GM23248 (cell line): ENCODE measurements around the gene LRMDA. TPM values are rescaled to one million over a fixed set of nuclear protein-coding genes. Genes with fewer than 3 reads are reported as not detected.

Source experiments
- DNase-seq: peaks from one replicate; pipeline ENCODE4 v3.0.0-alpha.2; 2015
- H2AFZ ChIP-seq: fragments of 200-600 bp; sonication (generic); 2 replicates; pipeline ENCODE4 v1.6.1; 2016; ENCODE audit warnings: antibody characterized with exemption
- H3F3A ChIP-seq: fragments of 200-600 bp; sonication (generic); 2 replicates; pipeline ENCODE4 v1.6.1; 2016; ENCODE audit warnings: mild to moderate bottlenecking, antibody characterized with exemption, mixed run types; ENCODE audit not compliant: insufficient read depth
- H3K27ac ChIP-seq: fragments of 200-600 bp; sonication (generic); 2 replicates; pipeline ENCODE4 v1.5.1; 2016; ENCODE audit warnings: mild to moderate bottlenecking
- H3K27me3 ChIP-seq: fragments of 200-600 bp; sonication (generic); replicated peaks from 2 replicates; pipeline ENCODE4 v1.6.1; 2016; ENCODE audit warnings: mild to moderate bottlenecking; ENCODE audit not compliant: insufficient read depth
- H3K36me3 ChIP-seq: fragments of 200-600 bp; sonication (generic); 2 replicates; pipeline ENCODE4 v1.6.1; 2016; ENCODE audit warnings: low read depth, mild to moderate bottlenecking
- H3K4me1 ChIP-seq: fragments of 200-600 bp; sonication (generic); 2 replicates; pipeline ENCODE4 v1.6.1; 2016; ENCODE audit warnings: mild to moderate bottlenecking; ENCODE audit not compliant: insufficient read depth
- H3K4me2 ChIP-seq: fragments of 200-600 bp; sonication (generic); one replicate; pipeline ENCODE4 v1.6.1; 2016; ENCODE audit warnings: mild to moderate bottlenecking; ENCODE audit not compliant: unreplicated experiment
- H3K4me3 ChIP-seq: fragments of 200-600 bp; sonication (generic); 2 replicates; pipeline ENCODE4 v1.5.1; 2016; ENCODE audit warnings: mild to moderate bottlenecking
- H3K79me2 ChIP-seq: fragments of 200-600 bp; sonication (generic); 2 replicates; pipeline ENCODE4 v1.6.1; 2016; ENCODE audit warnings: mild to moderate bottlenecking; ENCODE audit not compliant: insufficient read depth
- H3K9ac ChIP-seq: fragments of 200-600 bp; sonication (generic); 2 replicates; pipeline ENCODE4 v1.6.1; 2016; ENCODE audit warnings: mild to moderate bottlenecking
- H3K9me2 ChIP-seq: fragments of 200-600 bp; sonication (generic); 2 replicates; pipeline ENCODE4 v1.6.1; 2016; ENCODE audit warnings: mixed run types, mild to moderate bottlenecking, moderate library complexity; ENCODE audit not compliant: insufficient read depth
- H3K9me3 ChIP-seq: fragments of 200-600 bp; sonication (generic); one replicate; pipeline ENCODE4 v1.6.1; 2017; ENCODE audit warnings: low read depth
- H4K20me1 ChIP-seq: fragments of 200-600 bp; sonication (generic); 2 replicates; pipeline ENCODE4 v1.6.0; 2016; ENCODE audit not compliant: insufficient read depth
- EZH2 ChIP-seq: fragments of 200-600 bp; sonication (generic); IDR thresholded peaks from 2 replicates; pipeline ENCODE4 v1.6.1; 2018; ENCODE audit warnings: antibody characterized with exemption, mild to moderate bottlenecking; ENCODE audit not compliant: insufficient read depth, poor library complexity, severe bottlenecking
- EZH2phosphoT487 ChIP-seq: fragments of 200-600 bp; sonication (generic); IDR thresholded peaks from 2 replicates; pipeline ENCODE4 v1.6.1; 2018; ENCODE audit warnings: antibody characterized with exemption, moderate library complexity, mild to moderate bottlenecking, low read depth; ENCODE audit not compliant: insufficient read depth
- WGBS, 2 experiments: methylation state at CpG; one replicate each; pipeline ENCODE4 v1.1.6; 2015 to 2017; ENCODE audit warnings: low lambda C conversion rate in 2 of 2, low coverage in 1 of 2; ENCODE audit errors: missing lambda C conversion rate in 2 of 2; 5-methylcytosine and 5-hydroxymethylcytosine counted together
- in situ Hi-C: fragments of 300-500 bp; cut with MboI; formaldehyde crosslinking; loops from 2 replicates; pipeline ENCODE4 v1.15.0; 2020
- polyA plus RNA-seq: library from polyadenylated mRNA; unstranded; fragments of >200 nt; fragmentation: Nextera tagmentation; extraction: Ambion mirVana; gene quantifications from 2 replicates; pipeline ENCODE4 v1.2.1, GENCODE V29; 2016
- total RNA-seq: library from RNA; depleted of rRNA; stranded (reverse); fragments of >200 nt; shearing (Covaris generic); gene quantifications from 2 replicates; pipeline ENCODE4 v1.2.3, GENCODE V29; 2014

Gene LRMDA
- total and polyA plus RNA-seq, 2 experiments from 2014 or later = 2.6 TPM; not detected in 1

- in situ Hi-C loops = no loop called here
- H3K9ac ChIP-seq = no peak overlapping the region
- H3K4me2 ChIP-seq = no peak overlapping the region
- no peak for DNase-seq
- no peaks in the 10 kb centered on the region for H3K9me2 ChIP-seq
- no peak overlapping the region for H2AFZ ChIP-seq
- H3K36me3 ChIP-seq = no peaks in the 10 kb centered on the region
- WGBS, 2 experiments = 71 to 75% methylated on average over 3 of the region's 3 CpGs
- no peaks in the 10 kb centered on the region for H3K79me2 ChIP-seq
- H3K4me3 ChIP-seq = no peak overlapping the region
- H3F3A ChIP-seq = no peaks in the 10 kb centered on the region
- no peaks in the 10 kb centered on the region for H3K9me3 ChIP-seq
- TF ChIP-seq EZH2phosphoT487 (no peak), EZH2 (no peak)
- H3K27me3 ChIP-seq = peaks cover 19% of the 10 kb centered on the region
- H3K27ac ChIP-seq = no peak overlapping the region
- no peaks in the 10 kb centered on the region for H4K20me1 ChIP-seq
- no peaks in the 10 kb centered on the region for H3K4me1 ChIP-seq
These were observed 216.3 kb downstream of the LRMDA start for GRCh38 chr10:75647675-75648074.

GRCh38 chr10:75648351-75648750, 216.9 kb downstream of the LRMDA start:
- Histone ChIP-seq H3K27ac (no peak overlapping the region), H3K36me3 (no peaks in the 10 kb centered on the region), H3F3A (no peaks in the 10 kb centered on the region), H3K9me2 (no peaks in the 10 kb centered on the region), H3K4me2 (no peak overlapping the region), H4K20me1 (no peaks in the 10 kb centered on the region), H3K9me3 (no peaks in the 10 kb centered on the region), H3K4me3 (no peak overlapping the region), H3K79me2 (no peaks in the 10 kb centered on the region), H3K4me1 (no peaks in the 10 kb centered on the region), H3K27me3 (peaks cover 13% of the 10 kb centered on the region), H3K9ac (no peak overlapping the region), H2AFZ (no peak overlapping the region)
- no peak for DNase-seq
- in situ Hi-C loops = no loop called here
- TF ChIP-seq EZH2 (no peak), EZH2phosphoT487 (no peak)
- 61 to 66% methylated on average over 3 of the region's 3 CpGs for WGBS, 2 experiments

GRCh38 chr10:75648854-75649253, 217.4 kb downstream of the LRMDA start:
- Histone ChIP-seq H3K9me2 (no peaks in the 10 kb centered on the region), H3K36me3 (no peaks in the 10 kb centered on the region), H3K4me3 (no peak overlapping the region), H3K27me3 (peaks cover 9% of the 10 kb centered on the region), H3K4me2 (no peak overlapping the region), H2AFZ (no peak overlapping the region), H4K20me1 (no peaks in the 10 kb centered on the region), H3K9ac (no peak overlapping the region), H3K4me1 (peaks cover under 1% of the 10 kb centered on the region; the same call in 1 of the 2 replicates), H3K27ac (no peak overlapping the region), H3K79me2 (no peaks in the 10 kb centered on the region), H3K9me3 (no peaks in the 10 kb centered on the region), H3F3A (0 out of 2 replicates have a peak, but pooled peaks cover 2% of the 10 kb centered on the region)
- DNase-seq = no peak
- TF ChIP-seq EZH2phosphoT487 (no peak), EZH2 (no peak)
- in situ Hi-C loops = no loop called here
- 29 to 58% methylated on average over 2 of the region's 2 CpGs for WGBS, 2 experiments

GRCh38 chr10:75649466-75649865, 218.0 kb downstream of the LRMDA start:
- TF ChIP-seq EZH2phosphoT487 = no peak
- TF ChIP-seq EZH2 = no peak
- Histone ChIP-seq H4K20me1 (no peaks in the 10 kb centered on the region), H3K9me3 (no peaks in the 10 kb centered on the region), H3F3A (peaks cover 8% of the 10 kb centered on the region; the same call in 1 of the 2 replicates), H3K9me2 (no peaks in the 10 kb centered on the region), H3K79me2 (no peaks in the 10 kb centered on the region), H2AFZ (no peak overlapping the region), H3K4me1 (peaks cover 7% of the 10 kb centered on the region), H3K27me3 (peaks cover 3% of the 10 kb centered on the region), H3K9ac (no peak overlapping the region), H3K4me3 (no peak overlapping the region), H3K36me3 (no peaks in the 10 kb centered on the region), H3K4me2 (no peak overlapping the region), H3K27ac (no peak overlapping the region)
- WGBS, 2 experiments = 96% methylated on average over 1 of the region's 1 CpG
- DNase-seq = no peak
- in situ Hi-C loops = no loop called here

- in situ Hi-C loops = no loop called here
- 83 to 93% methylated on average over 4 of the region's 4 CpGs for WGBS, 2 experiments
- no peak overlapping the region for H3K4me2 ChIP-seq
- H4K20me1 ChIP-seq = no peaks in the 10 kb centered on the region
- no peak overlapping the region for H3K9ac ChIP-seq
- peaks cover 16% of the 10 kb centered on the region; the same call in 1 of the 2 replicates for H3F3A ChIP-seq
- no peak for DNase-seq
- no peak overlapping the region for H3K27ac ChIP-seq
- H2AFZ ChIP-seq = no peak overlapping the region
- peaks cover 3% of the 10 kb centered on the region for H3K27me3 ChIP-seq
- H3K9me3 ChIP-seq = no peaks in the 10 kb centered on the region
- TF ChIP-seq EZH2 = no peak
- TF ChIP-seq EZH2phosphoT487 = no peak
- no peaks in the 10 kb centered on the region for H3K9me2 ChIP-seq
- no peaks in the 10 kb centered on the region for H3K36me3 ChIP-seq
- H3K79me2 ChIP-seq = no peaks in the 10 kb centered on the region
- peaks cover 13% of the 10 kb centered on the region for H3K4me1 ChIP-seq
- no peak overlapping the region for H3K4me3 ChIP-seq
These were observed 219.2 kb downstream of the LRMDA start for GRCh38 chr10:75650648-75651047.
